IMR-90 (cell line): ENCODE results near the gene METTL23. TPM values are rescaled to one million over a fixed set of nuclear protein-coding genes. Genes with fewer than 3 reads are reported as not detected.

Experiments
- ATAC-seq: fragments of 200-7000 bp; cut with Tn5 transposase; 2 replicates; pipeline ENCODE4 v1.9.1; 2020; ENCODE audit warnings: low read depth, mild to moderate bottlenecking, moderate library complexity
- BruUV-seq: library from RNA; stranded (reverse); fragments of 400-500 nt; replicated peaks from 2 replicates; lab custom pipeline; 2021; lab: Mats Ljungman, UMichigan
- CTCF ChIA-PET: fragments of 300-600 bp; formaldehyde crosslinking; extraction: SDS; loops from one replicate; lab custom pipeline; 2021; ENCODE audit warnings: antibody characterized with exemption; lab: Yijun Ruan, JAX
- POLR2A ChIA-PET: fragments of 300-600 bp; sonication (Branson Sonifier 250); formaldehyde crosslinking; loops from one replicate; lab custom pipeline; 2022; ENCODE audit warnings: antibody characterized with exemption; ENCODE audit not compliant: unreplicated experiment; lab: Charles Lee
- DNase-seq: peaks from one replicate; pipeline ENCODE4 v3.0.0; 2013
- H2AFZ ChIP-seq: replicated peaks from 2 replicates; pipeline ENCODE3; 2013; ENCODE audit warnings: low read length, mild to moderate bottlenecking; ENCODE audit not compliant: poor library complexity
- H2AK5ac ChIP-seq: 2 replicates; pipeline ENCODE4 v1.6.1; 2013; ENCODE audit warnings: low read depth, low read length, inconsistent platforms
- H2AK9ac ChIP-seq: replicated peaks from 2 replicates; pipeline ENCODE3; 2013; ENCODE audit warnings: mild to moderate bottlenecking, low read depth, low read length, moderate library complexity; ENCODE audit not compliant: poor library complexity
- H2BK120ac ChIP-seq: 2 replicates; pipeline ENCODE4 v1.6.1; 2013; ENCODE audit warnings: low read depth, low read length, inconsistent platforms
- H2BK15ac ChIP-seq: 3 replicates; pipeline ENCODE4 v1.6.1; 2013; ENCODE audit warnings: low read depth, low read length, inconsistent platforms
- H2BK20ac ChIP-seq: 2 replicates; pipeline ENCODE4 v1.6.1; 2013; ENCODE audit warnings: low read depth, mild to moderate bottlenecking, inconsistent platforms, low read length, moderate library complexity
- H2BK5ac ChIP-seq: 2 replicates; pipeline ENCODE4 v1.6.1; 2013; ENCODE audit warnings: mild to moderate bottlenecking, low read depth, low read length, inconsistent platforms; ENCODE audit not compliant: poor library complexity, severe bottlenecking
- H3K14ac ChIP-seq: replicated peaks from 2 replicates; pipeline ENCODE4 v1.6.1; 2013; ENCODE audit warnings: low read depth, low read length, inconsistent platforms
- H3K18ac ChIP-seq: 2 replicates; pipeline ENCODE4 v1.6.1; 2013; ENCODE audit warnings: low read depth, low read length, control low read depth
- H3K23ac ChIP-seq: 2 replicates; pipeline ENCODE4 v1.6.1; 2013; ENCODE audit warnings: low read depth, low read length, inconsistent platforms
- H3K27ac ChIP-seq: 2 replicates; pipeline ENCODE4 v1.5.1; 2013; ENCODE audit warnings: mild to moderate bottlenecking, control low read depth, low read length; ENCODE audit not compliant: insufficient read depth
- H3K27me3 ChIP-seq: 2 replicates; pipeline ENCODE4 v1.6.1; 2013; ENCODE audit warnings: low read length; ENCODE audit not compliant: control insufficient read depth, insufficient read depth
- H3K36me3 ChIP-seq: 2 replicates; pipeline ENCODE4 v1.6.1; 2013; ENCODE audit warnings: low read length, mixed read lengths; ENCODE audit not compliant: control insufficient read depth, insufficient read depth
- H3K4ac ChIP-seq: 2 replicates; pipeline ENCODE4 v1.6.1; 2013; ENCODE audit warnings: low read depth, low read length, inconsistent platforms
- H3K4me1 ChIP-seq: 2 replicates; pipeline ENCODE4 v1.6.1; 2013; ENCODE audit warnings: low read length, mixed read lengths; ENCODE audit not compliant: control insufficient read depth, insufficient read depth
- H3K4me2 ChIP-seq: 2 replicates; pipeline ENCODE4 v1.6.1; 2013; ENCODE audit warnings: low read depth, mild to moderate bottlenecking, control low read depth, low read length, moderate library complexity
- H3K4me3 ChIP-seq: 2 replicates; pipeline ENCODE4 v1.5.1; 2013; ENCODE audit warnings: low read depth, mild to moderate bottlenecking, control low read depth, low read length, moderate library complexity; ENCODE audit not compliant: insufficient read depth
- H3K56ac ChIP-seq: 2 replicates; pipeline ENCODE4 v1.6.1; 2013; ENCODE audit warnings: low read length, inconsistent platforms; ENCODE audit not compliant: insufficient read depth; ENCODE audit errors: extremely low read depth
- H3K79me1 ChIP-seq, 2 experiments: 2 replicates each; pipeline ENCODE4 v1.6.1; 2013; ENCODE audit warnings: low read length in 2 of 2, inconsistent platforms in 1 of 2, low read depth in 1 of 2
- H3K9ac ChIP-seq: 2 replicates; pipeline ENCODE4 v1.6.1; 2013; ENCODE audit warnings: low read depth, low read length, control low read depth
- H3K9me1 ChIP-seq: 2 replicates; pipeline ENCODE4 v1.6.1; 2013; ENCODE audit warnings: low read length, inconsistent platforms; ENCODE audit not compliant: insufficient read depth
- H3K9me3 ChIP-seq: 2 replicates; pipeline ENCODE4 v1.6.1; 2013; ENCODE audit warnings: low read length; ENCODE audit not compliant: control insufficient read depth, insufficient read depth
- H4K20me1 ChIP-seq: 2 replicates; pipeline ENCODE4 v1.6.1; 2013; ENCODE audit warnings: low read length, inconsistent platforms; ENCODE audit not compliant: insufficient read depth
- H4K5ac ChIP-seq: 2 replicates; pipeline ENCODE4 v1.6.1; 2013; ENCODE audit warnings: mild to moderate bottlenecking, low read depth, low read length, control low read depth
- H4K8ac ChIP-seq, 2 experiments: 2 replicates each; pipeline ENCODE4 v1.6.1; 2013; ENCODE audit warnings: low read depth in 2 of 2, low read length in 2 of 2, control low read depth in 1 of 2, inconsistent platforms in 1 of 2
- H4K91ac ChIP-seq: 2 replicates; pipeline ENCODE4 v1.6.1; 2013; ENCODE audit warnings: low read depth, low read length, inconsistent platforms; ENCODE audit not compliant: insufficient read depth
- CEBPB ChIP-seq: IDR thresholded peaks from 2 replicates; pipeline ENCODE4 v1.6.1; 2012; ENCODE audit warnings: low read depth, low read length, improper control_type of control experiment
- CHD1 ChIP-seq: IDR thresholded peaks from 2 replicates; pipeline ENCODE4 v1.6.1; 2012; ENCODE audit warnings: low read depth, low read length, improper control_type of control experiment
- FOS ChIP-seq: fragments of 150-350 bp; IDR thresholded peaks from 2 replicates; pipeline ENCODE4 v1.6.1; 2016; ENCODE audit warnings: low read depth, low read length
- MXI1 ChIP-seq: IDR thresholded peaks from 2 replicates; pipeline ENCODE4 v1.6.1; 2012; ENCODE audit warnings: low read depth, mild to moderate bottlenecking, low read length, moderate library complexity, borderline replicate concordance
- NFE2L2 ChIP-seq: fragments of 150-350 bp; IDR thresholded peaks from 2 replicates; pipeline ENCODE4 v1.6.1; 2016; ENCODE audit warnings: low read depth, mild to moderate bottlenecking, low read length
- POLR2A ChIP-seq: IDR thresholded peaks from 2 replicates; pipeline ENCODE4 v1.6.1; 2012; ENCODE audit warnings: mild to moderate bottlenecking, low read depth, low read length
- RAD21 ChIP-seq: IDR thresholded peaks from 2 replicates; pipeline ENCODE4 v1.6.1; 2012; ENCODE audit warnings: low read length, improper control_type of control experiment
- RFX5 ChIP-seq: IDR thresholded peaks from 2 replicates; pipeline ENCODE4 v1.8.0; 2012; ENCODE audit warnings: low read depth, mild to moderate bottlenecking, low read length, moderate library complexity
- SMC3 ChIP-seq: fragments of 150-350 bp; IDR thresholded peaks from 2 replicates; pipeline ENCODE4 v1.6.1; 2016; ENCODE audit warnings: low read depth, mild to moderate bottlenecking, antibody characterized with exemption, low read length, moderate library complexity
- WGBS, 2 experiments: methylation state at CpG; one replicate each; pipeline versions ENCODE4 v1.1.5 to v1.1.7; 2013; ENCODE audit warnings: missing lambda C conversion rate in 2 of 2; ENCODE audit not compliant: insufficient read length in 1 of 2; ENCODE audit errors: extremely low coverage in 2 of 2; 5-methylcytosine and 5-hydroxymethylcytosine counted together
- dilution Hi-C: fragments of 300-500 bp; cut with HindIII; formaldehyde crosslinking; loops from one replicate; pipeline ENCODE4 v1.14.3; 2018; ENCODE audit warnings: low sequenced_read_pairs; ENCODE audit not compliant: unreplicated experiment
- in situ Hi-C: fragments of 300-500 bp; cut with MboI; formaldehyde crosslinking; loops from 3 replicates; pipeline ENCODE4 v1.14.3; 2019; ENCODE audit warnings: low sequenced_read_pairs, inconsistent platforms, mixed read lengths
- intact Hi-C: fragments of 100-400 bp; cut with micrococcal nuclease; formaldehyde crosslinking; loops from 2 replicates; pipeline ENCODE4 v1.10.0; 2022
- polyA plus RNA-seq, 3 experiments: library from polyadenylated mRNA; depleted of rRNA; stranded (reverse); fragments of >200 nt; gene quantifications; 2 replicates each; pipeline ENCODE4 v1.2.3, GENCODE V29; 2012; ENCODE audit warnings: low replicate concordance in 1 of 3
- total RNA-seq: library from RNA; depleted of rRNA; stranded (reverse); fragments of >200 nt; gene quantifications from 2 replicates; pipeline ENCODE4 v1.2.3, GENCODE V29; 2012
- TF ChIP-seq, protein P1 (sequence below): conservative IDR thresholded peaks from 2 replicates; pipeline ENCODE4 v1.5.1; 2012; ENCODE audit warnings: mild to moderate bottlenecking, low read depth, low read length, improper control_type of control experiment
- TF ChIP-seq, protein P2 (sequence below): fragments of 150-350 bp; IDR thresholded peaks from 2 replicates; pipeline ENCODE4 v1.6.1; 2017; ENCODE audit warnings: mild to moderate bottlenecking, antibody characterized with exemption, low read length, low read depth
- TF ChIP-seq, protein P3 (sequence below): fragments of 150-350 bp; IDR thresholded peaks from 2 replicates; pipeline ENCODE4 v1.6.1; 2016; ENCODE audit warnings: low read depth, mild to moderate bottlenecking, low read length, moderate library complexity, borderline replicate concordance

The METTL23 gene
- total and polyA plus RNA-seq, 2 of the 4 experiments (the other 2 are of a cell fraction) = 18.8 to 32.1 TPM

DNA sequence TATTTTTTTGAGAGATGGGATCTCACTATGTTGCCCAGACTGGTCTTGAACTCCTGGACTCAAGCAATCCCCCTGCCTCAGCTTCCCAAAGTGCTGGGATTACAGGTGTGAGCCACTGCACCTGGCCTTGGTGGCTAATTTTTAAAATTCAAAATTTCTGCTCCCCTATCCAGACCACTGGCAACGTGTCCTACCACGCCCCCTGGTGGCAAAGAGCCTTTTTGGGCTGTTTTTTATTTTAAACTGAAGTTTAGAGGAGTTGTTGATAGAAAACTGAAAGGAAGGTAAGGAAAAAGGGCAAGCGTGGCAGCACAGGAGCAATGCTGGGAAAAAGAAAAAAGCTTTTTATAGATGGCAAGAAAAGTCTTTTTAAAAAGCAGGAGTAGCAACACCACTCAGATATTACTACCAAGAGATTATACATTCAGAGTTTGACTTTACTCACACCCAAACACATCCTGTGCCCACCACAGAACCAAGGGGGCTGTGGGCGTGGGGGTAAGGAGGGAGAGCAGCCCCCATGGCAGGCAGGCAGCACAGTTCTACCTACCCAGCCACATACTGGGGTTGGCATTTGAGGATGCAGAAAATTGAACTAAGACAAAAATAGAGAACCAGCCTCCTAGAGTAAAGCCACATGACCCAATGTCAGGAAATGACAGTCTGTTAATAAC lies 11.7 kb upstream of the METTL23 start (continued):
- TF ChIP-seq CHD1 (no peak), RFX5 (no peak)

DNA sequence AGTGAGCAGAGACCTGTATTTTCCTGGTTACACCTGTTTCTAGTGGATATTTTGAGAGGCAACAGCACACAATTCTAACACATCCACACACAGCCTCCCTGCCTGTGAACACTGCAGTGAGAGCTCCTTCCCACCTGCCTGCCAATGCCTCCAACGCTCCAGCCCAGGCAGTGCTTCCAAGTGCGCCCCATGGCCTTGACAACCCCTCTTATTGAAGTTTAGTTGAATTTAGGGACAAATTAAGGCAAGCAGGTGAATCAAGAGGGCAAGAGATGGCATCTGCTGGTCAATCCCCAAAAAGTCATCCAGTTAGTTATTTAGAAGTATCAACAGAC lies 11.2 kb upstream of the METTL23 start:
- Histone ChIP-seq H4K20me1 (peaks cover 41% of the 10 kb centered on the region), H2BK5ac (peak overlapping the region; percentile 87), H3K4me3 (no peak overlapping the region), H2BK15ac (peak overlapping the region; percentile 8; the same call in 1 of the 3 replicates), H3K9me1 (peaks cover 7% of the 10 kb centered on the region), H4K8ac (peak overlapping the region in 1 of 2 experiments; percentile 47; a peak in 2 of 4 replicates), H3K27me3 (no peaks in the 10 kb centered on the region), H3K23ac (no peak overlapping the region; the same call in 1 of the 2 replicates), H2AK5ac (peak overlapping the region; percentile 18; the same call in 1 of the 2 replicates), H3K36me3 (peaks cover 39% of the 10 kb centered on the region), H3K4me2 (no peak overlapping the region), H3K9me3 (no peaks in the 10 kb centered on the region), H3K14ac (no peak overlapping the region; the same call in 1 of the 2 replicates), H3K79me1 (peaks cover 38 to 75% of the 10 kb centered on the region in 2 experiments), H2AK9ac (no peak overlapping the region), H3K4ac (peak overlapping the region; percentile 10; the same call in 1 of the 2 replicates), H3K4me1 (peaks cover 18% of the 10 kb centered on the region), H3K27ac (peak overlapping the region; percentile 12; the same call in 1 of the 2 replicates), H2BK120ac (peak overlapping the region; percentile 7; the same call in 1 of the 2 replicates), H3K18ac (peak overlapping the region; percentile 1; the same call in 1 of the 2 replicates), H2BK20ac (peak overlapping the region; percentile 7; the same call in 1 of the 2 replicates), H3K9ac (no peak overlapping the region), H2AFZ (no peak overlapping the region), H4K5ac (no peak overlapping the region; the same call in 1 of the 2 replicates), H4K91ac (peak overlapping the region; percentile 18; the same call in 1 of the 2 replicates), H3K56ac (no peak overlapping the region)
- DNase-seq (no peak), ATAC-seq (no peak)
- in situ Hi-C loops (no loop called here), intact Hi-C loops (loop anchor here (2.0 kb wide), 1 partner anchor 193 kb away; no protein-coding TSS in a partner anchor), dilution Hi-C loops (no loop called here)
- POLR2A ChIA-PET = no interaction called here
- no TSS peak for BruUV-seq
- no CpG with 5 or more reads among the region's 2 CpGs for WGBS, 2 experiments
- CTCF ChIA-PET = interaction anchor here (0.6 kb wide), 1 partner anchor 1629 kb away, joined by 3 read pairs; no protein-coding TSS in a partner anchor
- no peak for TF ChIP-seq CHD1
- TF ChIP-seq, protein P1, sequence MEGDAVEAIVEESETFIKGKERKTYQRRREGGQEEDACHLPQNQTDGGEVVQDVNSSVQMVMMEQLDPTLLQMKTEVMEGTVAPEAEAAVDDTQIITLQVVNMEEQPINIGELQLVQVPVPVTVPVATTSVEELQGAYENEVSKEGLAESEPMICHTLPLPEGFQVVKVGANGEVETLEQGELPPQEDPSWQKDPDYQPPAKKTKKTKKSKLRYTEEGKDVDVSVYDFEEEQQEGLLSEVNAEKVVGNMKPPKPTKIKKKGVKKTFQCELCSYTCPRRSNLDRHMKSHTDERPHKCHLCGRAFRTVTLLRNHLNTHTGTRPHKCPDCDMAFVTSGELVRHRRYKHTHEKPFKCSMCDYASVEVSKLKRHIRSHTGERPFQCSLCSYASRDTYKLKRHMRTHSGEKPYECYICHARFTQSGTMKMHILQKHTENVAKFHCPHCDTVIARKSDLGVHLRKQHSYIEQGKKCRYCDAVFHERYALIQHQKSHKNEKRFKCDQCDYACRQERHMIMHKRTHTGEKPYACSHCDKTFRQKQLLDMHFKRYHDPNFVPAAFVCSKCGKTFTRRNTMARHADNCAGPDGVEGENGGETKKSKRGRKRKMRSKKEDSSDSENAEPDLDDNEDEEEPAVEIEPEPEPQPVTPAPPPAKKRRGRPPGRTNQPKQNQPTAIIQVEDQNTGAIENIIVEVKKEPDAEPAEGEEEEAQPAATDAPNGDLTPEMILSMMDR = no peak
- no peak for TF ChIP-seq NFE2L2
- no peak for TF ChIP-seq CEBPB
- no peak for TF ChIP-seq SMC3
- TF ChIP-seq, protein P2, sequence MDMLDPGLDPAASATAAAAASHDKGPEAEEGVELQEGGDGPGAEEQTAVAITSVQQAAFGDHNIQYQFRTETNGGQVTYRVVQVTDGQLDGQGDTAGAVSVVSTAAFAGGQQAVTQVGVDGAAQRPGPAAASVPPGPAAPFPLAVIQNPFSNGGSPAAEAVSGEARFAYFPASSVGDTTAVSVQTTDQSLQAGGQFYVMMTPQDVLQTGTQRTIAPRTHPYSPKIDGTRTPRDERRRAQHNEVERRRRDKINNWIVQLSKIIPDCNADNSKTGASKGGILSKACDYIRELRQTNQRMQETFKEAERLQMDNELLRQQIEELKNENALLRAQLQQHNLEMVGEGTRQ = no peak
- TF ChIP-seq POLR2A = no peak
- no peak for TF ChIP-seq RAD21
- no peak for TF ChIP-seq FOS
- TF ChIP-seq, protein P3, sequence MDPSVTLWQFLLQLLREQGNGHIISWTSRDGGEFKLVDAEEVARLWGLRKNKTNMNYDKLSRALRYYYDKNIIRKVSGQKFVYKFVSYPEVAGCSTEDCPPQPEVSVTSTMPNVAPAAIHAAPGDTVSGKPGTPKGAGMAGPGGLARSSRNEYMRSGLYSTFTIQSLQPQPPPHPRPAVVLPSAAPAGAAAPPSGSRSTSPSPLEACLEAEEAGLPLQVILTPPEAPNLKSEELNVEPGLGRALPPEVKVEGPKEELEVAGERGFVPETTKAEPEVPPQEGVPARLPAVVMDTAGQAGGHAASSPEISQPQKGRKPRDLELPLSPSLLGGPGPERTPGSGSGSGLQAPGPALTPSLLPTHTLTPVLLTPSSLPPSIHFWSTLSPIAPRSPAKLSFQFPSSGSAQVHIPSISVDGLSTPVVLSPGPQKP = no peak
- TF ChIP-seq MXI1 = no peak
